Breast epithelium (tissue), 4 donors: ENCODE measurements around the gene GALNT9. TPM values are rescaled to one million over a fixed set of nuclear protein-coding genes. Genes with fewer than 3 reads are reported as not detected.
A peak's percentile ranks its signal among the peaks of the same experiment; 100 is the strongest.

ENCODE experiments used
- DNase-seq, 2 donors: peaks; one replicate each; pipeline ENCODE4 v3.0.0-alpha.2; 2019; ENCODE audit warnings: low spot score in 2 of 2
- H3K27ac ChIP-seq, 2 donors: fragments of 200-600 bp; sonication (generic) in 1 of 2; one replicate each; pipeline ENCODE4 v1.5.1; 2016 to 2019; ENCODE audit warnings: mild to moderate bottlenecking in 1 of 2
- H3K27me3 ChIP-seq, 2 donors: fragments of 200-600 bp; sonication (generic) in 1 of 2; one replicate each; pipeline versions ENCODE4 v1.5.1 to v1.6.0; 2017 to 2019; ENCODE audit warnings: control low read depth in 1 of 2, mild to moderate bottlenecking in 1 of 2
- H3K36me3 ChIP-seq: fragments of 200-600 bp; one replicate; pipeline ENCODE4 v1.5.1; 2019
- H3K4me1 ChIP-seq, 2 donors: fragments of 200-600 bp; sonication (generic); one replicate each; pipeline ENCODE4 v1.5.1; 2016 to 2019; ENCODE audit warnings: control low read depth in 1 of 2
- H3K4me3 ChIP-seq, 3 donors: fragments of 200-600 bp; sonication (generic); 1 replicate in 2 of 3; 2 replicates in 1 of 3; pipeline ENCODE4 v1.5.1; 2016 to 2019; ENCODE audit warnings: mild to moderate bottlenecking in 3 of 3, moderate library complexity in 2 of 3
- H3K9me3 ChIP-seq, 2 donors: fragments of 200-600 bp; sonication (generic) in 1 of 2; one replicate each; pipeline ENCODE4 v1.5.1; 2016 to 2019; ENCODE audit warnings: control low read depth in 1 of 2
- POLR2A ChIP-seq: fragments of 450-650 bp; IDR thresholded peaks from one replicate; pipeline ENCODE4 v1.6.1; 2016; ENCODE audit warnings: antibody characterized with exemption, mild to moderate bottlenecking, moderate library complexity
- POLR2AphosphoS5 ChIP-seq, 3 donors: sonication (generic); formaldehyde crosslinking; IDR thresholded peaks; one replicate each; pipeline ENCODE4 v1.6.1; 2017; ENCODE audit warnings: antibody characterized with exemption in 3 of 3
- intact Hi-C: fragments of 100-400 bp; cut with DNase I; formaldehyde crosslinking; loops from one replicate; pipeline ENCODE4 v1.15.1; 2023; ENCODE audit warnings: low total_unique reads
- total RNA-seq, 3 donors: library from RNA; depleted of rRNA; stranded (reverse); fragments of >200 nt; gene quantifications; one replicate each; pipeline ENCODE4 v1.1.0, GENCODE V29; 2016
- TF ChIP-seq, protein P1 (sequence below), 3 donors: fragments of 450-650 bp; IDR thresholded peaks; one replicate each; pipeline ENCODE4 v1.5.1; 2016 to 2017; ENCODE audit warnings: antibody characterized with exemption in 3 of 3, mild to moderate bottlenecking in 3 of 3, moderate library complexity in 3 of 3

GALNT9 gene
- total RNA-seq, 3 donors from 2014 or later: 2.9 TPM; not detected in 2

DNA sequence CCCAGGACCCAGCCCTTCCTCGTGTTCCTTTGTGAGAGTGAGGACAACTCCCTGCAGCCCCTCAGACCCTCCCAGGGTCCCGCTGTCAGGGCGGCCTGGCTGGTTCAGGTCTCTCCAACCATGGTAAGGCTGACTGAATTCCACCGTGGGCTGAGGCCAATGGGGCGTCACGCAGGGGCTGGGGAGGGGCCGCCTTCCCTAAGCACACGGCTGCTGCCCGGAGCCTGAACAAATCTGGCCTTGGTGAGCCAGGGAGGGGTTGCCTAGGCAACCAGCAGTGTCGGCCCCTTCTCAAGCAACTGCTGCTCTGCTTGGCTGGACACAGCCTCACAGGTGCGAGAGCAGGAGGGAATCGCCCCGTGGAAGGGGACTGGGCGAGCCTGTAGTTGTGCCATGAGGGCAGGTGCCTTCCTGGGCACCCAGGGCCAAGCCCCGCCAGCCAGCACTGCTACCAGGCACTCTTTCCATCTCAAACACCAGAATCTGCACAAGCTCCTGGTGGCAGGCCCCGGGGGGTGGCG is 37.0 kb upstream of the GALNT9 start:
- H3K9me3 ChIP-seq: peaks cover 3 to 10% of the 10 kb centered on the region in 2 donors
- H3K27ac ChIP-seq: no peak overlapping the region
- no peaks in the 10 kb centered on the region for H3K4me1 ChIP-seq
- H3K4me3 ChIP-seq: no peak overlapping the region
- peaks cover 0 to 67% of the 10 kb centered on the region in 2 donors for H3K27me3 ChIP-seq
- no peak for TF ChIP-seq POLR2AphosphoS5 (IDR thresholded peaks at IDR 0.05)
- TF ChIP-seq, protein P1, sequence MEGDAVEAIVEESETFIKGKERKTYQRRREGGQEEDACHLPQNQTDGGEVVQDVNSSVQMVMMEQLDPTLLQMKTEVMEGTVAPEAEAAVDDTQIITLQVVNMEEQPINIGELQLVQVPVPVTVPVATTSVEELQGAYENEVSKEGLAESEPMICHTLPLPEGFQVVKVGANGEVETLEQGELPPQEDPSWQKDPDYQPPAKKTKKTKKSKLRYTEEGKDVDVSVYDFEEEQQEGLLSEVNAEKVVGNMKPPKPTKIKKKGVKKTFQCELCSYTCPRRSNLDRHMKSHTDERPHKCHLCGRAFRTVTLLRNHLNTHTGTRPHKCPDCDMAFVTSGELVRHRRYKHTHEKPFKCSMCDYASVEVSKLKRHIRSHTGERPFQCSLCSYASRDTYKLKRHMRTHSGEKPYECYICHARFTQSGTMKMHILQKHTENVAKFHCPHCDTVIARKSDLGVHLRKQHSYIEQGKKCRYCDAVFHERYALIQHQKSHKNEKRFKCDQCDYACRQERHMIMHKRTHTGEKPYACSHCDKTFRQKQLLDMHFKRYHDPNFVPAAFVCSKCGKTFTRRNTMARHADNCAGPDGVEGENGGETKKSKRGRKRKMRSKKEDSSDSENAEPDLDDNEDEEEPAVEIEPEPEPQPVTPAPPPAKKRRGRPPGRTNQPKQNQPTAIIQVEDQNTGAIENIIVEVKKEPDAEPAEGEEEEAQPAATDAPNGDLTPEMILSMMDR (IDR thresholded peaks at IDR 0.05): no peak
- no peak for TF ChIP-seq POLR2A
- H3K36me3 ChIP-seq: no peaks in the 10 kb centered on the region
- intact Hi-C loops: no loop called here
- DNase-seq: peak in 1 of 2 donors; percentile 46

DNA sequence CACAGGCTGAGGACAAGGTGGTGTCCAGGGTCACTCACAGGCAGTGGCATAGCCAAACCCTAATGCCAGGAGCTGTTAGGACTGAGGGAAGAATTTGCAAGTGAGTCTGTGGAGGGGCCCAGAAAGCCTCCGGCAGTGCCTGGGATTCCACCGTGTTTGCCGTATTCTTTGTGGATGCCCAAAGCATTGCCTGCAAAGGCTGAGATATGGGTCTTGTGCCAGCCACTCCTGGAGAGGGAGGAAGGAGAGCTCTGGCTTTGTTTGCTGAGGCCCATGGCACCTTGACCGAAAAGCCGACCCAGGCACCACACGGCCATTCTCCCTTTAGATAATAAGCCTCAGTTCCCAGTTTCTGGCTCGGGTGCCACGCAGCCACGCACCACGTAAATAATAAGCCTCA is 35.8 kb upstream of the GALNT9 start:
- Histone ChIP-seq H3K27ac (no peak overlapping the region), H3K27me3 (peaks cover 0 to 55% of the 10 kb centered on the region in 2 donors), H3K36me3 (no peaks in the 10 kb centered on the region), H3K4me1 (no peaks in the 10 kb centered on the region), H3K4me3 (no peak overlapping the region), H3K9me3 (peaks cover 0 to 12% of the 10 kb centered on the region in 2 donors)
- TF ChIP-seq POLR2A: no peak
- TF ChIP-seq, protein P1 (IDR thresholded peaks at IDR 0.05): no peak
- TF ChIP-seq POLR2AphosphoS5 (IDR thresholded peaks at IDR 0.05): no peak
- no peak for DNase-seq
- intact Hi-C loops: no loop called here

DNA sequence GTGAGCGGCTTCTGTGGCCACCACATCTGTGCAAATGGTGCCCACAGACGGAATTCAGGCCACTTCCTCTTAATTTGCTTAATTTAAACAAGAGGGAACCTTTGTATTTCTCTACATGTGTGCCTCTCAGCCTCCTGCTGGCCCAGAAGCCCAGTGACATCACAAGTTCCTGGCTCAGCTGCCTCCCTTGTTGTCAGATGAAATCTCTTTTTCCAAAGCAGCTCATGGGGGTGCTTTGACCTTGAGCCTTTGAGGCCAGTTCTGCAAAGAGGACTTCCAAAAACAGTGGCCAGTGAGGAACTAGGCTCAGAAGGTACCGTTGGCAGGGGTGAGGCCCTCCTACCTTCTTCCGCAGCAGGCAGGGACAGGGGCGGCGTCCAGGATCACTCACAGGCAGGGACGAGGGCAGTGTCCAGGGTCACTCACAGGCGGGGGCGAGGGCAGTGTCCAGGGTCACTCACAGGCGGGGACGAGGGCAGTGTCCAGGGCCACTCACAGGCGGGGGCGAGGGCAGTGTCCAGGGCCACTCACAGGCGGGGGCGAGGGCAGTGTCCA is 35.0 kb upstream of the GALNT9 start:
- no peak for DNase-seq
- no peaks in the 10 kb centered on the region for H3K4me1 ChIP-seq
- H3K36me3 ChIP-seq: no peaks in the 10 kb centered on the region
- TF ChIP-seq POLR2AphosphoS5 (IDR thresholded peaks at IDR 0.05) (no peak), POLR2A (no peak)
- TF ChIP-seq, protein P1 (IDR thresholded peaks at IDR 0.05): no peak
- H3K27me3 ChIP-seq: peaks cover 0 to 47% of the 10 kb centered on the region in 2 donors
- peaks cover 0 to 12% of the 10 kb centered on the region in 2 donors for H3K9me3 ChIP-seq
- intact Hi-C loops: no loop called here
- H3K27ac ChIP-seq: no peak overlapping the region
- no peak overlapping the region for H3K4me3 ChIP-seq

DNA sequence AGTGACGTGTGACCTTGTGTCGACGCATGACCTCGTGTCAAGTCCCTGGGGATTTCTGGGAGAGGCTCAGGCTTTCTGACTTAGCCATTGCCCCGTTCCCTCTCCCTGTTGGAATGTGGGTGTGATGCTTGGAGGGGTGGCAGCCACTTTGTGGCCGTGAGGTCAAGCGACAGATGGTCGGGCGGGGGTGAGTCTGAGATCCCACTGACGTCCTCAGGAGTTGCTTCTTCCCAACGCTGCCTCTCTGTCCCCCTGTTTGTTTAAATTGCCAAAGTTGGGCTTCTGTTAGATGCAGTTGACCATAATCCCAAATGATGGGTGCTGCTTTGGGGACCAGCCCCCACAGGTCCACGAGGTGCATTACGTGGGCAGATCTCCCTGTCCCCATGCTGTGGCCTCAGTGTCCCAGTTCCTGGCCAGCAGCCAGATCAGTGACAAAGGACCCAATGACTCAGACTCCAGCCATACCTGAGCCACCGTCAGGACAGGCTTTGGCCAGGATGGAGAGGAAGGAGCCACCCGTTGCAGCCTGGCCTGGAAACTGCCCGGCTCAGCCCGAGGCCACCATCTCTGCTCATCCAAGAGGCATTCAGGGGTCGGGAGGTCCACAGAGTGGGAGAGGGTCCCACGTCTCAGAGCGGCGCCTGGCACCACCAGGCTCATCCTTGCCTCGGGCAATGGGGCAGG is 34.4 kb upstream of the GALNT9 start:
- TF ChIP-seq POLR2A (no peak), POLR2AphosphoS5 (IDR thresholded peaks at IDR 0.05) (no peak)
- TF ChIP-seq, protein P1 (IDR thresholded peaks at IDR 0.05): no peak
- peak in 1 of 2 donors; percentile 25 for DNase-seq
- no peak overlapping the region for H3K27ac ChIP-seq
- intact Hi-C loops: no loop called here
- H3K36me3 ChIP-seq: no peaks in the 10 kb centered on the region
- H3K4me3 ChIP-seq: no peak overlapping the region
- peaks cover 0 to 41% of the 10 kb centered on the region in 2 donors for H3K27me3 ChIP-seq
- H3K9me3 ChIP-seq: peaks cover 0 to 12% of the 10 kb centered on the region in 2 donors
- no peaks in the 10 kb centered on the region for H3K4me1 ChIP-seq
